GM21381 (cell line): ENCODE data around the gene LCA5.
"Not testable (repeated sequence)": the region's sequence is repeated elsewhere in the genome, so short reads cannot be mapped to it uniquely, and the experiment has no call there.

ENCODE experiments used
- ATAC-seq: cut with Tn5 transposase; IDR thresholded peaks from one replicate; pipeline ENCODE4 v1.9.1; 2021; ENCODE audit warnings: mild to moderate bottlenecking, moderate library complexity; ENCODE audit not compliant: unreplicated experiment

LCA5 gene

GRCh38 chr6:79536954-79537747, at the start of gene LCA5:
TSS of gene LCA5 (minus strand) at chr6:79537430. CDS start at chr6:79518894, 18,536 bp downstream.
- peak; percentile 100 for ATAC-seq

- ATAC-seq, result no peak
Observed at GRCh38 chr6:79586548-79586947, 49.3 kb upstream of the LCA5 start.

GRCh38 chr6:79584332-79584731, 47.1 kb upstream of the LCA5 start:
- ATAC-seq, result no peak

GRCh38 chr6:79577926-79578325, 40.7 kb upstream of the LCA5 start:
- ATAC-seq, result not testable (repeated sequence)

- ATAC-seq, result no peak
Observed at GRCh38 chr6:79574630-79575225, 37.5 kb upstream of the LCA5 start.

- ATAC-seq, result no peak
Observed at GRCh38 chr6:79574174-79574573, 36.9 kb upstream of the LCA5 start.

- ATAC-seq, result no peak
Observed at GRCh38 chr6:79571030-79571367, 33.8 kb upstream of the LCA5 start.

- ATAC-seq, result peak; percentile 82
Observed at GRCh38 chr6:79570129-79571029, 33.1 kb upstream of the LCA5 start.

- no peak for ATAC-seq
Observed at GRCh38 chr6:79568996-79569395, 31.8 kb upstream of the LCA5 start.

GRCh38 chr6:79564636-79565035, 27.4 kb upstream of the LCA5 start:
- no peak for ATAC-seq

GRCh38 chr6:79559706-79560105, 22.5 kb upstream of the LCA5 start:
- ATAC-seq, result no peak

- no peak for ATAC-seq
Observed at GRCh38 chr6:79557673-79558467, 20.6 kb upstream of the LCA5 start.

- ATAC-seq, result no peak
Observed at GRCh38 chr6:79554305-79554704, 17.1 kb upstream of the LCA5 start.

GRCh38 chr6:79551401-79551800, 14.2 kb upstream of the LCA5 start:
- no peak for ATAC-seq

- no peak for ATAC-seq
Observed at GRCh38 chr6:79548304-79548703, 11.1 kb upstream of the LCA5 start.

- ATAC-seq, result no peak
Observed at GRCh38 chr6:79546186-79546585, 9.0 kb upstream of the LCA5 start.

GRCh38 chr6:79544939-79545450, 7.8 kb upstream of the LCA5 start:
- ATAC-seq, result peak; percentile 82

GRCh38 chr6:79544299-79544927, 7.2 kb upstream of the LCA5 start:
- ATAC-seq, result peak; percentile 63

GRCh38 chr6:79543886-79544285, 6.7 kb upstream of the LCA5 start:
- peak; percentile 12 for ATAC-seq

GRCh38 chr6:79543411-79543810, 6.2 kb upstream of the LCA5 start:
- no peak for ATAC-seq
